IMR-90 (cell line): ENCODE results near the gene C13orf46. TPM values are rescaled to one million over a fixed set of nuclear protein-coding genes. Genes with fewer than 3 reads are reported as not detected.

ENCODE experiments used
- ATAC-seq: fragments of 200-7000 bp; cut with Tn5 transposase; 2 replicates; pipeline ENCODE4 v1.9.1; 2020; ENCODE audit warnings: low read depth, mild to moderate bottlenecking, moderate library complexity
- BruUV-seq: library from RNA; stranded (reverse); fragments of 400-500 nt; replicated peaks from 2 replicates; lab custom pipeline; 2021; lab: Mats Ljungman, UMichigan
- CTCF ChIA-PET: fragments of 300-600 bp; formaldehyde crosslinking; extraction: SDS; loops from one replicate; lab custom pipeline; 2021; ENCODE audit warnings: antibody characterized with exemption; lab: Yijun Ruan, JAX
- POLR2A ChIA-PET: fragments of 300-600 bp; sonication (Branson Sonifier 250); formaldehyde crosslinking; loops from one replicate; lab custom pipeline; 2022; ENCODE audit warnings: antibody characterized with exemption; ENCODE audit not compliant: unreplicated experiment; lab: Charles Lee
- DNase-seq: peaks from one replicate; pipeline ENCODE4 v3.0.0; 2013
- H2AFZ ChIP-seq: replicated peaks from 2 replicates; pipeline ENCODE3; 2013; ENCODE audit warnings: low read length, mild to moderate bottlenecking; ENCODE audit not compliant: poor library complexity
- H2AK5ac ChIP-seq: 2 replicates; pipeline ENCODE4 v1.6.1; 2013; ENCODE audit warnings: low read depth, low read length, inconsistent platforms
- H2AK9ac ChIP-seq: replicated peaks from 2 replicates; pipeline ENCODE3; 2013; ENCODE audit warnings: mild to moderate bottlenecking, low read depth, low read length, moderate library complexity; ENCODE audit not compliant: poor library complexity
- H2BK120ac ChIP-seq: 2 replicates; pipeline ENCODE4 v1.6.1; 2013; ENCODE audit warnings: low read depth, low read length, inconsistent platforms
- H2BK15ac ChIP-seq: 3 replicates; pipeline ENCODE4 v1.6.1; 2013; ENCODE audit warnings: low read depth, low read length, inconsistent platforms
- H2BK20ac ChIP-seq: 2 replicates; pipeline ENCODE4 v1.6.1; 2013; ENCODE audit warnings: low read depth, mild to moderate bottlenecking, inconsistent platforms, low read length, moderate library complexity
- H2BK5ac ChIP-seq: 2 replicates; pipeline ENCODE4 v1.6.1; 2013; ENCODE audit warnings: mild to moderate bottlenecking, low read depth, low read length, inconsistent platforms; ENCODE audit not compliant: poor library complexity, severe bottlenecking
- H3K14ac ChIP-seq: replicated peaks from 2 replicates; pipeline ENCODE4 v1.6.1; 2013; ENCODE audit warnings: low read depth, low read length, inconsistent platforms
- H3K18ac ChIP-seq: 2 replicates; pipeline ENCODE4 v1.6.1; 2013; ENCODE audit warnings: low read depth, low read length, control low read depth
- H3K23ac ChIP-seq: 2 replicates; pipeline ENCODE4 v1.6.1; 2013; ENCODE audit warnings: low read depth, low read length, inconsistent platforms
- H3K27ac ChIP-seq: 2 replicates; pipeline ENCODE4 v1.5.1; 2013; ENCODE audit warnings: mild to moderate bottlenecking, control low read depth, low read length; ENCODE audit not compliant: insufficient read depth
- H3K27me3 ChIP-seq: 2 replicates; pipeline ENCODE4 v1.6.1; 2013; ENCODE audit warnings: low read length; ENCODE audit not compliant: control insufficient read depth, insufficient read depth
- H3K36me3 ChIP-seq: 2 replicates; pipeline ENCODE4 v1.6.1; 2013; ENCODE audit warnings: low read length, mixed read lengths; ENCODE audit not compliant: control insufficient read depth, insufficient read depth
- H3K4ac ChIP-seq: 2 replicates; pipeline ENCODE4 v1.6.1; 2013; ENCODE audit warnings: low read depth, low read length, inconsistent platforms
- H3K4me1 ChIP-seq: 2 replicates; pipeline ENCODE4 v1.6.1; 2013; ENCODE audit warnings: low read length, mixed read lengths; ENCODE audit not compliant: control insufficient read depth, insufficient read depth
- H3K4me2 ChIP-seq: 2 replicates; pipeline ENCODE4 v1.6.1; 2013; ENCODE audit warnings: low read depth, mild to moderate bottlenecking, control low read depth, low read length, moderate library complexity
- H3K4me3 ChIP-seq: 2 replicates; pipeline ENCODE4 v1.5.1; 2013; ENCODE audit warnings: low read depth, mild to moderate bottlenecking, control low read depth, low read length, moderate library complexity; ENCODE audit not compliant: insufficient read depth
- H3K56ac ChIP-seq: 2 replicates; pipeline ENCODE4 v1.6.1; 2013; ENCODE audit warnings: low read length, inconsistent platforms; ENCODE audit not compliant: insufficient read depth; ENCODE audit errors: extremely low read depth
- H3K79me1 ChIP-seq, 2 experiments: 2 replicates each; pipeline ENCODE4 v1.6.1; 2013; ENCODE audit warnings: low read length in 2 of 2, inconsistent platforms in 1 of 2, low read depth in 1 of 2
- H3K9ac ChIP-seq: 2 replicates; pipeline ENCODE4 v1.6.1; 2013; ENCODE audit warnings: low read depth, low read length, control low read depth
- H3K9me1 ChIP-seq: 2 replicates; pipeline ENCODE4 v1.6.1; 2013; ENCODE audit warnings: low read length, inconsistent platforms; ENCODE audit not compliant: insufficient read depth
- H3K9me3 ChIP-seq: 2 replicates; pipeline ENCODE4 v1.6.1; 2013; ENCODE audit warnings: low read length; ENCODE audit not compliant: control insufficient read depth, insufficient read depth
- H4K20me1 ChIP-seq: 2 replicates; pipeline ENCODE4 v1.6.1; 2013; ENCODE audit warnings: low read length, inconsistent platforms; ENCODE audit not compliant: insufficient read depth
- H4K5ac ChIP-seq: 2 replicates; pipeline ENCODE4 v1.6.1; 2013; ENCODE audit warnings: mild to moderate bottlenecking, low read depth, low read length, control low read depth
- H4K8ac ChIP-seq, 2 experiments: 2 replicates each; pipeline ENCODE4 v1.6.1; 2013; ENCODE audit warnings: low read depth in 2 of 2, low read length in 2 of 2, control low read depth in 1 of 2, inconsistent platforms in 1 of 2
- H4K91ac ChIP-seq: 2 replicates; pipeline ENCODE4 v1.6.1; 2013; ENCODE audit warnings: low read depth, low read length, inconsistent platforms; ENCODE audit not compliant: insufficient read depth
- CEBPB ChIP-seq: IDR thresholded peaks from 2 replicates; pipeline ENCODE4 v1.6.1; 2012; ENCODE audit warnings: low read depth, low read length, improper control_type of control experiment
- FOS ChIP-seq: fragments of 150-350 bp; IDR thresholded peaks from 2 replicates; pipeline ENCODE4 v1.6.1; 2016; ENCODE audit warnings: low read depth, low read length
- MAFK ChIP-seq: IDR thresholded peaks from 2 replicates; pipeline ENCODE4 v1.6.1; 2012; ENCODE audit warnings: low read depth, low read length, improper control_type of control experiment
- MAZ ChIP-seq: IDR thresholded peaks from 2 replicates; pipeline ENCODE4 v1.6.1; 2012; ENCODE audit warnings: low read depth, mild to moderate bottlenecking, low read length, improper control_type of control experiment, moderate library complexity, borderline replicate concordance
- MXI1 ChIP-seq: IDR thresholded peaks from 2 replicates; pipeline ENCODE4 v1.6.1; 2012; ENCODE audit warnings: low read depth, mild to moderate bottlenecking, low read length, moderate library complexity, borderline replicate concordance
- NFE2L2 ChIP-seq: fragments of 150-350 bp; IDR thresholded peaks from 2 replicates; pipeline ENCODE4 v1.6.1; 2016; ENCODE audit warnings: low read depth, mild to moderate bottlenecking, low read length
- POLR2A ChIP-seq: IDR thresholded peaks from 2 replicates; pipeline ENCODE4 v1.6.1; 2012; ENCODE audit warnings: mild to moderate bottlenecking, low read depth, low read length
- RAD21 ChIP-seq: IDR thresholded peaks from 2 replicates; pipeline ENCODE4 v1.6.1; 2012; ENCODE audit warnings: low read length, improper control_type of control experiment
- RCOR1 ChIP-seq: IDR thresholded peaks from 2 replicates; pipeline ENCODE4 v1.6.1; 2012; ENCODE audit warnings: mild to moderate bottlenecking, low read length, improper control_type of control experiment; ENCODE audit not compliant: insufficient replicate concordance
- RFX5 ChIP-seq: IDR thresholded peaks from 2 replicates; pipeline ENCODE4 v1.8.0; 2012; ENCODE audit warnings: low read depth, mild to moderate bottlenecking, low read length, moderate library complexity
- WGBS, 2 experiments: methylation state at CpG; one replicate each; pipeline versions ENCODE4 v1.1.5 to v1.1.7; 2013; ENCODE audit warnings: missing lambda C conversion rate in 2 of 2; ENCODE audit not compliant: insufficient read length in 1 of 2; ENCODE audit errors: extremely low coverage in 2 of 2; 5-methylcytosine and 5-hydroxymethylcytosine counted together
- dilution Hi-C: fragments of 300-500 bp; cut with HindIII; formaldehyde crosslinking; loops from one replicate; pipeline ENCODE4 v1.14.3; 2018; ENCODE audit warnings: low sequenced_read_pairs; ENCODE audit not compliant: unreplicated experiment
- in situ Hi-C: fragments of 300-500 bp; cut with MboI; formaldehyde crosslinking; loops from 3 replicates; pipeline ENCODE4 v1.14.3; 2019; ENCODE audit warnings: low sequenced_read_pairs, inconsistent platforms, mixed read lengths
- intact Hi-C: fragments of 100-400 bp; cut with micrococcal nuclease; formaldehyde crosslinking; loops from 2 replicates; pipeline ENCODE4 v1.10.0; 2022
- polyA plus RNA-seq, 3 experiments: library from polyadenylated mRNA; depleted of rRNA; stranded (reverse); fragments of >200 nt; gene quantifications; 2 replicates each; pipeline ENCODE4 v1.2.3, GENCODE V29; 2012; ENCODE audit warnings: low replicate concordance in 1 of 3
- total RNA-seq: library from RNA; depleted of rRNA; stranded (reverse); fragments of >200 nt; gene quantifications from 2 replicates; pipeline ENCODE4 v1.2.3, GENCODE V29; 2012
- TF ChIP-seq, protein P1 (sequence below): conservative IDR thresholded peaks from 2 replicates; pipeline ENCODE4 v1.5.1; 2012; ENCODE audit warnings: mild to moderate bottlenecking, low read depth, low read length, improper control_type of control experiment
- TF ChIP-seq, protein P2 (sequence below): fragments of 150-350 bp; IDR thresholded peaks from 2 replicates; pipeline ENCODE4 v1.6.1; 2017; ENCODE audit warnings: mild to moderate bottlenecking, antibody characterized with exemption, low read length, low read depth

Gene C13orf46
- total and polyA plus RNA-seq, 2 of the 4 experiments (the other 2 are of a cell fraction), result under 0.01 to 2.1 TPM

DNA sequence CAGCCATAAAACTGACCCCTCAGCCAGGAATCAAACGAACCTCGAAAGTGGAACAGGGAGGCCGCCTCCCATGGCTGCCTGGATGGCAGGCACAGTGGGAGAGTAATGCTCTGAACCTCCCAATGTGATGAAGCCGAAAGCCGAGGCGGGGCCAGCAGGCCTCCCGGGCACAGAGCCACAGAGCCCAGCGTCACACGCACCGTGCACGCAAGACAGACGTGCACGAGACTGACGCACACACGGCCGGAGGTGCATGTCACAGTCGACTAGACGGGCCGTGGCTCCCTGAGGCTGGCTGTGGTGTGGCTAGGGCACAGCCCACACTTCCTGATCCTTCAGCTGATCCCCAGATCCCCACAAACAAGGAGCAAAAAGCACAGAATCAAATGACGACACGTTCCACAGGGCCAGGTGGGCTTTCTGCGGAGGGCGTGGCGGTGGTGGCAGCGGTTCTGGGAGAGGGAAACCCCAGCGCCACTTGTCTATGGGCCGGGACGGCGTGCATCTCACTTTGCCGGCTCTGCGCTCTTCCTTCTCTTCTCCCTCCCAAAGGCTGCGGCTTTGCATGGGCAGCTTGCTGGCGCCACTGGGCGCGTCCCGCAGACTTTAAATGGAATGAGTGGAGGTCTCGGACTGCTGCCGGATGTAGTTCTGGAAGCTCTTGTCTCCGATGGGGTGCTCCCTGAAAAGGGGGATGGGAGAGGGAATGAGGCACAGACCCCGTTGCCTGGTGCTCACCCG is 5.0 kb upstream of the C13orf46 start:
- peaks cover 10% of the 10 kb centered on the region for H3K4me1 ChIP-seq
- H4K91ac ChIP-seq, result no peak overlapping the region
- H2AFZ ChIP-seq, result peak overlapping the region; percentile 14
- H2BK15ac ChIP-seq, result no peak overlapping the region
- no peak overlapping the region for H2AK5ac ChIP-seq
- H3K79me1 ChIP-seq, result peaks cover 6 to 60% of the 10 kb centered on the region in 2 experiments; a peak in 3 of 4 replicates
- peaks cover 72% of the 10 kb centered on the region for H3K36me3 ChIP-seq
- peaks cover 17% of the 10 kb centered on the region for H4K20me1 ChIP-seq
- H2AK9ac ChIP-seq, result peak overlapping the region; percentile 55
- no peak overlapping the region for H3K23ac ChIP-seq
- WGBS, 2 experiments, result 92% methylated on average over 16 of the region's 41 CpGs; no CpG with 5 or more reads in 1 of the 2 experiments
- no peak overlapping the region for H3K14ac ChIP-seq
- H3K4me2 ChIP-seq, result no peak overlapping the region
- no peak overlapping the region for H3K56ac ChIP-seq
- H3K9me1 ChIP-seq, result peaks cover 33% of the 10 kb centered on the region
- H2BK120ac ChIP-seq, result no peak overlapping the region
- BruUV-seq, result no TSS peak
- no peak overlapping the region for H3K4me3 ChIP-seq
- intact Hi-C loops, result no loop called here
- no peak overlapping the region for H3K9ac ChIP-seq
- ChIA-PET CTCF (no interaction called here), POLR2A (no interaction called here)
- H3K9me3 ChIP-seq, result no peaks in the 10 kb centered on the region
- H2BK5ac ChIP-seq, result no peak overlapping the region
- H4K8ac ChIP-seq, result no peak overlapping the region
- in situ Hi-C loops, result no loop called here
- TF ChIP-seq RCOR1 (no peak), RAD21 (no peak), FOS (no peak), MXI1 (no peak), CEBPB (no peak), NFE2L2 (no peak), POLR2A (no peak), MAZ (no peak), RFX5 (no peak), MAFK (no peak)
- TF ChIP-seq, protein P1, sequence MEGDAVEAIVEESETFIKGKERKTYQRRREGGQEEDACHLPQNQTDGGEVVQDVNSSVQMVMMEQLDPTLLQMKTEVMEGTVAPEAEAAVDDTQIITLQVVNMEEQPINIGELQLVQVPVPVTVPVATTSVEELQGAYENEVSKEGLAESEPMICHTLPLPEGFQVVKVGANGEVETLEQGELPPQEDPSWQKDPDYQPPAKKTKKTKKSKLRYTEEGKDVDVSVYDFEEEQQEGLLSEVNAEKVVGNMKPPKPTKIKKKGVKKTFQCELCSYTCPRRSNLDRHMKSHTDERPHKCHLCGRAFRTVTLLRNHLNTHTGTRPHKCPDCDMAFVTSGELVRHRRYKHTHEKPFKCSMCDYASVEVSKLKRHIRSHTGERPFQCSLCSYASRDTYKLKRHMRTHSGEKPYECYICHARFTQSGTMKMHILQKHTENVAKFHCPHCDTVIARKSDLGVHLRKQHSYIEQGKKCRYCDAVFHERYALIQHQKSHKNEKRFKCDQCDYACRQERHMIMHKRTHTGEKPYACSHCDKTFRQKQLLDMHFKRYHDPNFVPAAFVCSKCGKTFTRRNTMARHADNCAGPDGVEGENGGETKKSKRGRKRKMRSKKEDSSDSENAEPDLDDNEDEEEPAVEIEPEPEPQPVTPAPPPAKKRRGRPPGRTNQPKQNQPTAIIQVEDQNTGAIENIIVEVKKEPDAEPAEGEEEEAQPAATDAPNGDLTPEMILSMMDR, result no peak
- TF ChIP-seq, protein P2, sequence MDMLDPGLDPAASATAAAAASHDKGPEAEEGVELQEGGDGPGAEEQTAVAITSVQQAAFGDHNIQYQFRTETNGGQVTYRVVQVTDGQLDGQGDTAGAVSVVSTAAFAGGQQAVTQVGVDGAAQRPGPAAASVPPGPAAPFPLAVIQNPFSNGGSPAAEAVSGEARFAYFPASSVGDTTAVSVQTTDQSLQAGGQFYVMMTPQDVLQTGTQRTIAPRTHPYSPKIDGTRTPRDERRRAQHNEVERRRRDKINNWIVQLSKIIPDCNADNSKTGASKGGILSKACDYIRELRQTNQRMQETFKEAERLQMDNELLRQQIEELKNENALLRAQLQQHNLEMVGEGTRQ, result no peak
- no peak overlapping the region for H3K18ac ChIP-seq
- ATAC-seq (no peak), DNase-seq (no peak)
- H3K27me3 ChIP-seq, result no peaks in the 10 kb centered on the region
- no peak overlapping the region for H3K27ac ChIP-seq
- H2BK20ac ChIP-seq, result no peak overlapping the region
- H4K5ac ChIP-seq, result no peak overlapping the region
- no peak overlapping the region for H3K4ac ChIP-seq
- dilution Hi-C loops, result no loop called here
